Daoy (cell line): ENCODE data around the gene GPHN. TPM values are rescaled to one million over a fixed set of nuclear protein-coding genes. Genes with fewer than 3 reads are reported as not detected.

Experiments used
- DNase-seq: peaks from one replicate; pipeline ENCODE4 v3.0.0-alpha.2; 2015; ENCODE audit warnings: low read depth
- total RNA-seq: library from RNA; depleted of rRNA; stranded (reverse); fragments of >200 nt; shearing (Covaris generic); gene quantifications from 2 replicates; pipeline ENCODE4 v1.2.3, GENCODE V29; 2014

Gene GPHN
- total RNA-seq, 1 experiment from 2014 or later, result 21.9 TPM

DNA sequence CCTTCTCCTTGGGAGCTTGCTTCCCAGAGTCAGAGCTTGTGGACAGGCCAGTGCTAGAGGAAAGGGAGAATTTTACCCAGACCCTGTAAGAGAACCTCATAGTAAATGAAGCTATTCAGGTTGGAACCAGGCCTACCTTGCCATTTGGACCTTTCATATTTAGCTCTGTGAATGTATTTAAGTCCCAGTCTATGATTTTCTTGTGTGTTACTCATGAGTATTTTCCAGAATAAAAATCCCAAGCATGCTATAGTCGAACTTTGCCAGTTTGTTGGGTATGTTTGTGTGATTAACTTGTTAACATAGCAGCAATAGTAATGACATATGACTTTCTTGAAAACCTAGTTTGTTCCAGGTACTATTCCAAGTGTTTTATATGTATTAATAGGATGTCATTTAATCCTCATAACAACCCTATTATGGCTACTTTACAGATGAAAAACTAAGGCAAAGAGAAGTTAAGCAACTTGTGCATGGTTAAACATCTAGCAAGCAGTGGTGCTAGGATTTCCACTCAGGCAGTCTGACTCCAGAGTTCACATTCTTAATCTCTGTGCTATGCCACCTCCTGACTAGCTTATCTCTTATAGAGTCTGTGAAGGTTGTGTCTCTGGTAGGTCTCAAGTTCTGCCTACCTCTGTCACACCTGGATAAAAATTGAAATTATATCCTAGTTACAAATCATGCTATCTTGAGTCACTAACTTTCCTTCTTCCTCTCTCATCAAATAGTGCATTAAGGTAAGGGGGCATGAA, 633.4 kb downstream of the GPHN start:
- no peak for DNase-seq

DNA sequence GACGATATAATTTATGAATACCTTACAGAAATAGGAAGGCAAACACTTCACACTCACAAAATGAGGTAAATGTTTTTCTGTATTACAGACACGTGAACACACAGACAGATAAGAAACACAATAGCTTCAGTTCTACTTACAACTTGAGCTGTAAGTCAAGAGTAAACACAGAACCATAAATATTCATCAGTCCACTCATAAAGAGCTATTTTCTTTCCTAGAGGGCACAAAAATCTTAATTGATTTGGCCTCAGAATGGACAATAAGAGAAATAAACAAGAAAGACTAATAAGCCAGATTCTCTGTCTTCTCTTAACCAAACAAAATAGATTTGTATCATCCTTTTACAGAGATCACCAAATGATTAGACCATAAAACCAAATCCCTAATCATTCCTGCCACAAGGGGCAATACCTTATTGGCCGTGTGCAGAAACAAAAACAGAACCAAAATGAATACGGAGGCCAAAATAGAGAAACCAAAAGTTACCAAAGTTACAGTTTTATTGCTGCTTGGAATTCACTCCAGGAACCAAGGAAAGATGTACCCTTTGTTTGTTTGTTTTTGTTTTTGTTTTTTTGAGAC, 643.2 kb downstream of the GPHN start:
- no peak for DNase-seq

DNA sequence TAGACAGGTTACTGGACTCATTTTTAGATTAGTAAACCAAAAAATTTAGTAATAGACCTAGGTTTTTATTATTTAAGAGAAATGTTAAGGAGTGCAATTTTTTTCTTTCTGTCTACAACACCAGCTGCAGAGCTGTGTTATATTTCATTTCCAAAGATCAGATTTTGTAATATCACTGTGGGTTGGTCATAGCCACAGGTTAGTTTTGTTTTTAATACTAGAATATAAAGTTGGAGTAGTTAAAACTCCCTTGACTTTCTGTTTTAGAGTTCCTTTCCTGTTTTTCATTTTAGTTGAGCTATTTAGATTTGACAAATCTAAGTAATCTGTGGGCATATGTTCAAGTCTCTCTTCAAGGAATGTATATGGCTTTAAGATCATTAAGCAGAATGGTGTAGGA, 650.6 kb downstream of the GPHN start:
- no peak for DNase-seq

DNA sequence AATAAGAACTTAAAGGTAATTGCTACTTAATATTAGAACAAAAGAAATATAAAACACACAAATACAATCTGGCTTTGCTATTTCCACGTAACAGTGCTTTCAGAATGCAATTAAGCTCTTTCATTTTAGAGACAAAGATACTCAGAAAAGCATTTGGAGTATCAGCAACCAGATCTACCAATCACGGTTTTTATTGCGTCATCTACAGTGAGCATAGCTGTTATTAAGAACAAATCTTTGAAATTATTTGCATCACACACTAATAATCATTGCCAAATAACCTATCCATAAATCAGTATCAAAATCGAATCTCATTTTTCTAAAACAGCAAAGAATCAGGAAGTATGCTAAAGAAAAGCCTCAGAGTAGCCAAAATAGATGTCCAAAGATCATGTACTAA, 654.4 kb downstream of the GPHN start:
- DNase-seq, result no peak

DNA sequence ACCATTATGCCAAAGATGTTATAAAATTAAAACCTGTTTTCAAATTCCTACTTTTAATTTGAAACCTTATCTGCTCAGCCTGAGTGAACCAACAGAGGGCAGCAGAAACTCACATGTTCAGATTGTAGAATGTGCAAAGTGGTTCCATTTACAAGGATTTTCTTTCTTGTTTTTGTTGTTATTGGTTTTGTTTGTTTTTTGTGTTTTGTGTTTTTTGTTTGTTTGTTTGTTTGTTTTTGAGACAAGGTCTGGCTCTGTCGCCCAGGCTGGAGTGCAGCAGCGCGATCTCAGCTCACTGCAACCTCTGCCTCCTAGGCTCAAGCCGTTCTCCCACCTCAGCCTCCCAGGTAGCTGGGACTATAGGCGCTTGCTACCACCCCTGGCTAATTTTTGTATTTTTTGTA, 658.5 kb downstream of the GPHN start:
- DNase-seq, result peak; percentile 49

DNA sequence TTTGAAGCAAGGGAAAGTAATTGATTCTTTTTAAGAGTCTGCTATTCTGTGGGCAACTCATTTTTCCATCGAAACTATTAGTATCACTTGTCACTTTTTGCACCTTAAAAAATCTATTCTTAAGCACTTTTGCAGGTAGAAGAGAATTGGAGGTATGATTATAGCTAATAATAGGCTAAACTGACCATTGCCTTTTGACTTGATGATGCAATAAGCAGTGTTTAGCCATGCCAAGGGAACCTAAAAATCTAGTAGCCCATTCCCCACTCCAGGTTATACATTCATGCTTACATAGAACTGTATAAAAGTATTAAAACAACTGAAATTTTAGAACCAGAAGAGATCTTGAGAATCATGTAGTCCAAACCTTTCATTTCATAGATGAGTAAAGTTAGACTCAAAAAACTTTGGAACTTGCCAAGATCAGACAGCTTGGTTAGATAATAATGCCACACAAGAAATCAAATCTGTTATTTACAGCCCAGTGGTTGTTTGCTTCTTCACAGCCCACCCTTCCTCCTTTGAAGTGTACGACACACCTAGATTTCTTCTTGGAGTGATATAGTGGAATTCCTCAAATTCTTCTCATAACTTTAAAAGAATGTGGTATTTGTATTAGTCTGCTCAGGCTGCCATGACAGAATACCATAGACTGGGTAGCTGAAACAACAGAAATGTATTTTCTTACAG, 659.6 kb downstream of the GPHN start:
- no peak for DNase-seq

DNA sequence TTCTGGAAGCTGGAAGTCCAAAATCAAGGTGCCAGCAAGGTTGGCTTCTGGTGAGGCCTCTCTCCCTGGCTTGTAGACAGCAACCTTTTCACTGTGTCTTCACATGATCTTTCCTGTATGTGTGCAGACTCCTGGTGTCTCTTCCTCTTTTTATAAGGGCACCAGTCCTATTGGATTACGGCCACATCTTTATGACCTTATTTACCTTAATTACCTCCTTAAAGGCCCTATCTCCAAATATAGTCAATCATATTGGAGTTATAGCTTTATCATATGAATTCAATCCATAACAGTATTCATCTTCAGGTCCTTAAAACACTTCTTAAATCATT, 660.1 kb downstream of the GPHN start:
- no peak for DNase-seq

DNA sequence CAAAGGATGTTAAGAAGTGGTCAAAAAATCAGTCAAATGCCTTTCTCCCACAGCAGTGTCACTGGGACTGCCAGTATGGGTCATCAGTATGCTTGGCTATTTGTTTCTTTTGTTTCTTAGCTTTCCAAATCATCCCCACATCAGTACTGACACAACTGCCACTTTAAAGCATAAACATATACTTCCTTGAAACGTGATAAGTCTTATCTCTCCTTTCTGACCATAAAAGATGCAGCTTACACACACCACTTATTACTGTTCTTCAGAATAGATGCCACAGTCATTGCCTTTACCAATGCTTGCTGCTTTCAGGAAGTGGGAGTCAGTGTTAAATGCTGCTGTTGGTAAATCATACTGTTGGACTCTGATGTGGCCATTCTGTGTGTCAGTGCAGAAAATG, 662.7 kb downstream of the GPHN start:
- DNase-seq, result peak; percentile 17

DNA sequence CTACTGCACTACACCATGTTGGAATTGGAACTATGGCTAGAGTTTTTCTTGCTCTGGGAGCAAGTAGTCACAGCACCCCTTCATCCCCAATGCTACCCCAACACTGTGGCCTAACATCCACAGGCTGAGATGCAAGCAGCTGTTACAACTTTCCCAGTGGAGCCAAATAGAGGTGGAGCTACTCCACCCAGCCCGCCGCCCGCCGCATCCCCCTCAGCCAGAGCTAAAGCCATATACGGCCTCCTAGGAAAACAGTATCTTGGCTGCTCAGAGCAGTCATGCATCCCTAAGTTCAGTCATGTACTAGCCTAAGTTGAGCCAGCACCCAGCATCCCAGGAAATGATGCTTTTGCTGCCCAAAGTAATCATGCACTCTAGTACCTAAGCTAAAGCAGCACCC, 664.1 kb downstream of the GPHN start:
- DNase-seq, result no peak

DNA sequence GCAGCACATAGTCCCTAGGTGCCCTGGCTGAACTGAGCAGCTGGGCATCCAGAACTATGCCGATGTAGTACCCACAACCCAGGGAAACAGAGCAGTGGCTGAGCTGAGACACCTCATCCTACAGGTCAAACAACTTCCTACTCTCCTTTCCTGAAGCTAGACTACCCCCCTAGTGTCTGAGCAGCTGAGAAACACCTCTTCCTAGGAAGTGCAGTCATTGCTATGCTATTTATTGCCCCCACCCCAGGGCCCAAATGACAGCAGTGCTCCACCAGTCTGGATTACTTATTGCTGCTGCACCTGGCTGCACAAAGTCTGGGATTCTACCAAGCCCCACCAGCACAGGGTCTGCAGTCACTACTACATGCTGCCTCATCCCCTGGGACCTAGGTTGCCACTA, 664.6 kb downstream of the GPHN start:
- no peak for DNase-seq

DNA sequence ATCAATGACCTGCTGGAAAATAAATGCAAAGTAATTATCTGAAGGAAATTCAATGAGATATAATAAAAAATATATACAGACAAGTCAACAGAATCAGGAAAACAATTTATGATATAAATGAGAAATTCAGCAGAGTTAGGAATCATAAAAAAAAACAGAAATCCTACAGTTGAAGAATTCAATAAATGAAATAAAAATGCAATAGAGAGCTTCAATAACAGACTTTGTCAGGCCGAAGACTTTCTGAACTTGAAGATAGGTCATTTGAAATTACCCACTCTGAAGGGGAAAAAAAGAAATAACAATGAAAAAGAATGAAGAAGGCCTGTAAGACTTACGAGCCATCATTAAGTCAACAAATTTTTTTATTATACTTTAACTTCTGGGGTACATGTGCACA, 665.8 kb downstream of the GPHN start:
- DNase-seq, result no peak

DNA sequence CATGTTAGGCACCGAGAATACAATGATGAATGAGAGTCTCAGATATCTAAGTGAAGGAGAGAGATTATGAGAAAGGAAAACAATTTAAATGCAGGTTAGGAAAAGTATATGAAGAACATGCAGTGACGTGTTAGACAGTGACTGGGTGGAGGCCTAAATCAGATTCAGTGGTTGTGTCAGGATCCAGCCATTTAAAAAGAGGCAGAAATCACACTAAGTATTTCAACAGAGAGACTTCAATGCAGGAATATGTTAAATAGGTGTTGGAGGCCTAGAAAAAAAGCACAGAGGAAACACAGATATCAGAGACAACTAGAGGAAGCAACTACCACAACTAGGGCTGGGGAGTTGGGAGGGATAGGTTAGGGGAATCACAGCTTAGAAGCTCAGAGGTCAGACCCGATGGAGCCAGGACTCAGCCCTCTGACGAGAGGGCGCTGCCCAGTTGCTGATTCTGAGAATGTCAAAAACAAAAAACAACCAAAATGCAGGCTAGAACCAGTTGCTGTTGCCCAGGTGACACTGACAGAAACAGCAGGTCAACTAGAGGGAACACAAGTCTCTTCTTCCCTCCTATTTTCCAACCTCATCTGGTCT, 678.3 kb downstream of the GPHN start:
- DNase-seq, result no peak

DNA sequence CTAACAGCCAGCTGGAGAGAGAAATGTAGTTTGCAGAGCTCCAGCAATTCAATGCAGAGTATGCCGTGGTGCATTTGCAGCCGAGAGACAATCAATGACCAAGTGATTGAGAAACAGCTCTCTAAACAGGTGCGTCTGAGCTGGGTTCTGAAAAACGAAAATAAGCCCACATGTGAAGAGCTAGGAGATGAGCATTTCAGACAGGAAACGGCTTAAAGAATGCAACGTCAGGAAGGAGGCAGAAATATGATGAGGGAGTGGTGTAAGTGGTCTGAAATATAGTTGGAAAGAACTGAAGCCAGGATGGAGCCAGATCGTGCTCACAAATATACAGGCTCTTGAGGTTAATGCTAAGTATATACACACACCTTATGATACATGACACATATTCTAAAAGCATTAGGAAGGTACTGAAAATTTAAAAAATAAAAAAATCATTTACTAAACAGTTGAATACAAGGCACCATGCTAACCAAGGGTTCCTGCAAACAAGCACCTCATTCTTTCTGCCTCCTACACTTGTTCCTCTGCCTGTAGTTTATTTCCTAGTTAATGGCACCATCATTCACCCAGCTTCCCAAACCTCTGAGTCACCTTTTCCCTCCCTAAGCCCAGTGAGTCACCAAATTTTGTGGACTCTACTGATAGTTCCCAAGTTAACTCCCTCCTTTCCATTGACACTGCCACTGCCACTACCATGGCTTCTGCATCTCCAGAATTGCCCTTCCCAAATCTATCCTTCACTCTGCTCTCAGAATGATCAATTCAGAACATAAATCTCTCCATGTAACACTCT, 679.0 kb downstream of the GPHN start:
- DNase-seq, result peak; percentile 90

DNA sequence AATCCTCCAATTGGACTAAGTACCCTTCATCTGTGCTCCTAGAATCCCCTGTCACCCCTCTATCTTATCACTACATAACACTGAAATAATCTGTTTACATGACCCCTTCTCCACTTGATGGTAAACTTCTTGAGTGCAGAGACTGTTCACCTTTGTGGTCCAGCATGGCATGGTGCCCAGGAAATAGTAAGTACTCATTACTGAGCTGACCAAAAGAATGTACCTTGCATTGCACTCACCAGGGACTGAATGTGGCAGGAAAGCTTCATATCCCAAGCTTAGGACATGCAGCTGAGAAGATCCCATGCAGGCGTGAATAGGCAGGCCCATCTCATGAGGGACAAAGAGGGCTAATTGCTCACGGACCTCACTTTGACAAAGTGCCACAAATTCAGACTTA, 679.9 kb downstream of the GPHN start:
- peak; percentile 89 for DNase-seq

DNA sequence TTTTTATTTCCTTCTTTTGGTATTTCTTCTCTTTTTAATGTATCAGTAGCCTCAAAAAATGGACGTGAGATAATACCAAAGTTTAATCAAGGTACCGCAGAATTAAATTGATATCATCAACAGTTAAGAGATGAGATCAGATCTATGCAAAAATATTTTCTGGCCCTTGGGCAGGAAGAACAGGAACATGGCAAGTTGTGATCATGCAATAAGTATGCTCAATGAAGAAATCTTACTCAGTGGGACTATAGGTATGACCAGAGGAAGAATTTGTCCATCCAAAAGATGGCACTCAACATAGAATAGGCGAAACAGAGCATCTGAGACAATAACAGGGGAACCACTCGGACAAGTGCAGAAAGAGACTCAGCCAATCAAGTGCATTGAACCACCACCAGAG, 680.4 kb downstream of the GPHN start:
- no peak for DNase-seq

DNA sequence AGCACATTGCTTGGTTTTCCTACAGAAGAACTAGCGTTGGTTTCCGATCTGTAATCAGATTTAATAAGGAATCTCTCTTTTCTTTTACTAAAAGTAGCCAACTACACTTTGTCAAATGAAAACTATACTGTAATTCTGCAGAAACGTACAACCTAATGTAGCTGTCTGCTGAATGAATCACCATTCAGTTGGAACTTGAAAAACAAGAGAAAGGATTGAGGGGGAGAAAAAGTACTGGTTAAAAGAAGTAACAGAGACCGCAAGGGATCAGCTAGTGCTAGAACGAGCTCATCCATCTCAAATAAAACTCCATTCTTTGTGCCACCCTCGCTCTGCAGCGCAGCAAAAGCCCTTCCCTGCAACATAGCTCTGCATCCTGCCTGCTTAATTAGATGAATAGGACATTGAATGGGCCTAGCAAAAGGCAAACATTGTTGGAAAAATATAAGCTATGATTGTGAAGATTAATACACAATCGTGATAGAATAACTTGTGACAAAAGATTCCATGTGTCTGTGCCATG, 683.9 kb downstream of the GPHN start:
- DNase-seq, result no peak

DNA sequence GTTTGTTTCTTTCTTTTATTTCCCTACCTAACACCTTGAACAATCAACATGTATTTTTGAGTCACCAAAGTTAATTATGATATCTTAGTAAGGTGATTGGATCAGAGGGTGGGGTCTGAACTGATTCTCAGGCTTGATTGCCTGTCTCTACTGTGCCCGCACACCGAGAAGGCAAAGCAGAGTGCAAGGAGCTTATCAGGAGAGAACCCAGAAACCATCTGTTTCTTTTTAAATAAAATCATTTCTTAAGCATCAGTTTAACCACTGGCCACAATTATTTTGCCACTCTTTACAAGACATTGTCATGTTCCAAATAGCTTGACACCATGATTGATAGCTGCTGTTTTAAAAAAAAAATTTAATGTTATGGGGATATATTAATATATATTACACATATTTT, 684.4 kb downstream of the GPHN start:
- DNase-seq, result no peak

DNA sequence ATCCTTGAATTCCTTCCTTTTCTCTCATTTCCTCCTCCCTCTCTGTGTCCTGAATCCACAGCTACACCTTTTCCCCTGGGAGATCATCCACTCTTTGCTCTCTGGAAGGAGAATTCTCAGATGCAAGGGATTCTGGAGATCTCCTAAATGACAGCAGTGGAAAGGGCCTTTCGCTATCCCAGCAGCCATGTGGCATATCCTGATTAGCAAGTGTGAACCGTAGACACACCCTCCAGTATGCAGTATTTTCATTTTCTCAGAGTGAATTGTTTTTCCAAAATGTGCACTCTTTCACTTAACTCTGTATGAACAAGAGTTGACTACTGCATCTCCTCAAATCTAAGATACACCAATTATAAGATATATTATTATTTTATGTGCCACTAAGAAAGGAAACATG, 687.3 kb downstream of the GPHN start:
- DNase-seq, result no peak

DNA sequence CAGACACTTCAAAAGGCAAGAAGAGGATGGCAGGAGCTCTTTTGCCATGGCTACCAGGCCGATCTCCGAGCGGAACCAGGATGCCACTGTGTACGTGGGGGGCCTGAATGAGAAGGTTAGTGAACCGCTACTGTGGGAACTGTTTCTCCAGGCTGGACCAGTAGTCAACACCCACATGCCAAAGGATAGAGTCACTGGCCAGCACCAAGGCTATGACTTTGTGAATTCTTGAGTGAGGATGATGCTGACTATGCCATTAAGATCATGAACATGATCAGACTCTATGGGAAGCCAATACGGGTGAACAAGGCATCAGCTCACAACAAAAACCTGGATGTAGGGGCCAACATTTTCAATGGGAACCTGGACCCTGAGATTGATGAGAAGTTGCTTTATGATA, 691.1 kb downstream of the GPHN start:
- DNase-seq, result no peak

DNA sequence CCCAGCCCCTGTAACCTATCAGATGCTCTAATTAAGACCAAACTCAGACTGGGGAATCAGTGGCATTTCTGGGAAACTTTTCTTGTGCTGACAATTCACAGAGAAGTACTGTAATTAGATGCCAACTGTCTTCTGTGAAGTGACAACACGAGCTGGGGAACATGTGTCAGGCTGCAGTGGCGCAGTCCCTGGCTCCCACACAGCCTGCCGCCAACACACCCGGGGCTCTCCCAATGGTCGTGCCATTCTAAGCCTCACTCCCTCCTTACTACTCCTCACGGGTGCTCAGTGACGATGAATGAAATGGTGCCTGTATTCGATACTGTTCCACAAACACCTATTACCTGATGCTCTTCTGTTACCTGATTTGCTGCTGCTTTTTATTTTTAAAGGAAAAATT, 699.9 kb downstream of the GPHN start:
- no peak for DNase-seq

DNA sequence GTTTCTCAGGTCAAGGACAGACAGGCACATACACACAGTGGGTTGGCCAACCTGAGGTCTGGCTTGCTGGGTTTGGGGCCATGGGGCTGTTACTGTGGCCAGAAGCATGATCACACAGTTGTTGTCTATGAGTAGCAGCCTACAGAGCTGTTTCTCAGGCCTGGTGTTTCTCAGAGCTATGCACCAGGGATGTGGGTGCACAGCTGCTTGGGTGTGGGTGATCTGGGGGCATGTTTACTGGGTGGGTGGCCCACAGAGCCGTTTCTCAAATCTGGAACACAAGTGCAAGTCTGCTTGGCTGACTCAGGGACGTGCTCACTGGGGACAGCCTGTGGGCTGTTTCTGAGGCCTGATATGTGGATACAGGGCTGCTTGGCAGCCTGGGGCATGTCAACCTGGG, 710.2 kb downstream of the GPHN start:
- no peak for DNase-seq
